ENCODE data around the gene PACSIN2.
"Not testable (repeated sequence)": the region's sequence is repeated elsewhere in the genome, so short reads cannot be mapped to it uniquely, and the experiment has no call there.

PACSIN2 gene

DNA sequence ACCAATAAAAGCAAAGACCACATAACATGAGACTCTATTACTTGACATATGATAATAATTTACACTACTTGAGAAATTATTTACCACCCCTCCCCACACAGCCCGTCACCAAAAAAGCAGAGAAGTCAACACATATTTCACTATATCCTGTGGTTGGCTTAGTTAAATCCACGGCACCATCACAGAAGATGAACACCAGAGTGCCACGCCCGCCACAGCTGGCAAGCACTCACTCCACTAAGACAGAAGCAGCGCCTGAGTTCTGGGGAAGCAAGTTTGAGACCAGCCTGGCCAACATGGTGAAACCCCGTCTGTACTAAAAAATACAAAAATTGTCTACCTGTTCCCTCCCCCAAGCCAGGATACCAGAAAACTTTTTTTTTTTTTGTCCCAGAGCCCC lies 53.1 kb downstream of the PACSIN2 start:
- peaks cover 8% of the 10 kb centered on the region for H3K79me2 ChIP-seq
- no peaks in the 10 kb centered on the region for H3K4me1 ChIP-seq
- H3K4me3 ChIP-seq (ENCODE audit: low read depth, low read length): no peak overlapping the region
- H3K9me3 ChIP-seq (ENCODE audit: control insufficient read depth, low read length): no peaks in the 10 kb centered on the region
- H2AFZ ChIP-seq: no peak overlapping the region
- no peak overlapping the region for H3K4me2 ChIP-seq (ENCODE audit: low read length)
- no peaks in the 10 kb centered on the region for H3K27me3 ChIP-seq (ENCODE audit: control insufficient read depth, insufficient read depth, low read length)
- no peak overlapping the region for H3K27ac ChIP-seq
- H3K36me3 ChIP-seq (ENCODE audit: control insufficient read depth, insufficient read depth, low read length): no peaks in the 10 kb centered on the region
- no peak overlapping the region for H3K9ac ChIP-seq
- TF ChIP-seq, protein P1, sequence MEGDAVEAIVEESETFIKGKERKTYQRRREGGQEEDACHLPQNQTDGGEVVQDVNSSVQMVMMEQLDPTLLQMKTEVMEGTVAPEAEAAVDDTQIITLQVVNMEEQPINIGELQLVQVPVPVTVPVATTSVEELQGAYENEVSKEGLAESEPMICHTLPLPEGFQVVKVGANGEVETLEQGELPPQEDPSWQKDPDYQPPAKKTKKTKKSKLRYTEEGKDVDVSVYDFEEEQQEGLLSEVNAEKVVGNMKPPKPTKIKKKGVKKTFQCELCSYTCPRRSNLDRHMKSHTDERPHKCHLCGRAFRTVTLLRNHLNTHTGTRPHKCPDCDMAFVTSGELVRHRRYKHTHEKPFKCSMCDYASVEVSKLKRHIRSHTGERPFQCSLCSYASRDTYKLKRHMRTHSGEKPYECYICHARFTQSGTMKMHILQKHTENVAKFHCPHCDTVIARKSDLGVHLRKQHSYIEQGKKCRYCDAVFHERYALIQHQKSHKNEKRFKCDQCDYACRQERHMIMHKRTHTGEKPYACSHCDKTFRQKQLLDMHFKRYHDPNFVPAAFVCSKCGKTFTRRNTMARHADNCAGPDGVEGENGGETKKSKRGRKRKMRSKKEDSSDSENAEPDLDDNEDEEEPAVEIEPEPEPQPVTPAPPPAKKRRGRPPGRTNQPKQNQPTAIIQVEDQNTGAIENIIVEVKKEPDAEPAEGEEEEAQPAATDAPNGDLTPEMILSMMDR (IDR thresholded peaks at IDR 0.05): no peak

DNA sequence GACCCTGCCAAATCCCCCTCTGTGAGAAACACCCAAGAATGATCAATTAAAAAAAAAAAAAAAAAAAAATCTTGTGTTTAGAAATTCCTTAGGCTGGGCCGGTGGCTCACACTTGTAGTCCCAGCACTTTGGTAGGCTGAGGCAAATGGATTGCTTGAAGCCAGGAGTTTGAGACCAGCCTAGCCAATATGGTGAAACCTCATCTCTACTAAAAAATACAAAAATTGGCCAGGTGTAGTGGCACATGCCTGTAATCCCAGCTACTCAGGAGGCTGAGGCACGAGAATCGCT lies 53.6 kb downstream of the PACSIN2 start:
- not testable (repeated sequence) for H3K9ac ChIP-seq; H3K9me3 ChIP-seq (ENCODE audit: control insufficient read depth, low read length); H3K27me3 ChIP-seq (ENCODE audit: control insufficient read depth, insufficient read depth, low read length); H3K4me1 ChIP-seq; H3K4me2 ChIP-seq (ENCODE audit: low read length); H3K4me3 ChIP-seq (ENCODE audit: low read depth, low read length); H3K27ac ChIP-seq; H3K79me2 ChIP-seq; H3K36me3 ChIP-seq (ENCODE audit: control insufficient read depth, insufficient read depth, low read length); H2AFZ ChIP-seq

DNA sequence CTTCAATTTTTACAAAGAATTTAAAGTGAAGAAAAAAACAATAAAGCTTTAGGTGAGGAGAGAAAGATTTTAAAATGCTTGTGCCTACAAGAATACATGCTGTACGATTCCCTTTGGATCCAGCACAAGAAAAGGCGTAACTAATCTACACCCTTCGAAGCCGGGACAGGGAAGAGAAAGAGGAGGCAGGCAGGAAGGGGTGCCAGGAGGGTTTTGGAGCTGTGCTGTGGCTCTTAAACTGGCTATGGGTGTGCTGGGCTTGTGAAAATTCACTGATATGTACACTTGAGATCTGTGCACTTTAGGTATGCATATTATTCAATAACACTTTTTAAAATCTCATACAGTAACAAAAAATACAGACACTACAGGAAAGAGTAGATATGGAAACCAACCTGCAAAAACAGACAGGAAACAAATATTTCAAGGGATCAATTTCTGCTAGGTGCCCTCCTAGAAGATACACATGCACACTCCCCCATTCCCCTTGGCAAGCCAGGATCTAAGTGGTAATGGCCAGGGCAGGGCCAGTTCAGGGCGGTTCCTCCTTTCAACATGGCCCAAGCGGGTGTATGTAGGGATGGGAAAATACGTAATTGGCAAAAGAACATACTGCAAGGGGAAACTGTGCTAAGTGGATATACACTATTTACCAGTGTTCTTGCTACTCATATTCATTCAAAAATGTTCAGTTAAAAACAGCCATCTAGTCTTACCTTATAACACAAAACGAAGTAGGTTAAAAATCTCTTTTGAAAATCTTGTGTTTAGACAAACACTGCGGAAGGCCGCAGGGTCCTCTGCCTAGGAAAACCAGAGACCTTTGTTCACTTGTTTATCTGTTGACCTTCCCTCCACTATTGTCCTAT lies 54.2 kb downstream of the PACSIN2 start:
- H3K9me3 ChIP-seq (ENCODE audit: control insufficient read depth, low read length): no peaks in the 10 kb centered on the region
- TF ChIP-seq, protein P1 (IDR thresholded peaks at IDR 0.05): no peak
- H2AFZ ChIP-seq: no peak overlapping the region
- H3K4me3 ChIP-seq (ENCODE audit: low read depth, low read length): no peak overlapping the region
- H3K36me3 ChIP-seq (ENCODE audit: control insufficient read depth, insufficient read depth, low read length): no peaks in the 10 kb centered on the region
- peak overlapping the region; percentile 25 for H3K27ac ChIP-seq
- no peaks in the 10 kb centered on the region for H3K4me1 ChIP-seq
- H3K9ac ChIP-seq: no peak overlapping the region
- H3K79me2 ChIP-seq: peaks cover 8% of the 10 kb centered on the region
- no peaks in the 10 kb centered on the region for H3K27me3 ChIP-seq (ENCODE audit: control insufficient read depth, insufficient read depth, low read length)
- H3K4me2 ChIP-seq (ENCODE audit: low read length): no peak overlapping the region

DNA sequence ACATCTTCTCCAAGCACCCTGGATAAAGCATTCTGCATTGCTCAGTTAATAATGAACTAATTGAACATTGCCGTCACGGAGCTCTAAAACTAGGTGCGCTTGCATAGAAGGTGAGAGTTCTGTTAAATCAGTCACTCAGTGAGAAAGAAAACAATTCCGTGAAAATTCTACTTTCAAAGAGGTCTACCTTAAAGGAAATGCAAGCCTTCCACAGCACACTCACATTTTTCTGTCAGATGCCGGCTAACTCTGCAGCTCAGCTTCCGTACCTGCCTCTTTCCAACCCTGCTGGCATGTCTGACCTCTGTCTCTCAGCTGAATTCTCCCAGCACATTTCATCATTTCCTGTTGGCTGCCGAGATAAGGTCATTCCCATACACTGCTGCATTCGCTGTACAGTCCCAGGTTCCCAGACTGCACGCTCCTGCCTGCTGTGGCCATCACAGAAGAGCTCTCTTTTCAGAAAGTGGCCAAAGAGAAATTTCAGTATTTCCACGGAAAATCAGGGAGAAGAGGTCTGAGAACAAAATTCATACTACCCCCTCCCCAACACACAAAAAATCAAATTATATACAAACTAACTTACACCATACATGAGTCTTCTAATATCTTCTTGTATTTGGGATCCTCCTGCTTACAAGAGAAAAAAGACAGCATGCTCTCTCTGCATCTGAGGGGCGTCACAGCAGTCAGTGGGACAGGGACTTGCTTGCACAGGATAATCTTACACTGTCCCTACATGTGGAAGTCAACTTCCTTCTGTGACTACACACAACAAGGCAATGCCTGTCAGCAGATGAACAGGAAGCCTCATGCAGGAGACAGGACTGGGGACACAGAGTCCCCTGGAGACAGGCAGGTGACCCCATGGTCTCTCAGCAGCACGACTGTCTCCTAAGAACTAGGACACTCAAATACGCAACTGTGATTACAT lies 55.1 kb downstream of the PACSIN2 start:
- Histone ChIP-seq H3K27ac (peak overlapping the region; percentile 27), H3K79me2 (peaks cover 8% of the 10 kb centered on the region), H3K4me3 (ENCODE audit: low read depth, low read length) (no peak overlapping the region), H3K36me3 (ENCODE audit: control insufficient read depth, insufficient read depth, low read length) (no peaks in the 10 kb centered on the region), H3K9ac (no peak overlapping the region), H3K4me1 (peaks cover 3% of the 10 kb centered on the region), H3K27me3 (ENCODE audit: control insufficient read depth, insufficient read depth, low read length) (no peaks in the 10 kb centered on the region), H2AFZ (peak overlapping the region; percentile 2), H3K9me3 (ENCODE audit: control insufficient read depth, low read length) (no peaks in the 10 kb centered on the region), H3K4me2 (ENCODE audit: low read length) (peak overlapping the region; percentile 10)
- TF ChIP-seq, protein P1 (IDR thresholded peaks at IDR 0.05): no peak

GRCh38 chr22:42958937-42959336 lies 56.0 kb downstream of the PACSIN2 start:
- Histone ChIP-seq H3K79me2 (peaks cover 10% of the 10 kb centered on the region), H3K27me3 (ENCODE audit: control insufficient read depth, insufficient read depth, low read length) (no peaks in the 10 kb centered on the region), H2AFZ (no peak overlapping the region), H3K27ac (no peak overlapping the region), H3K4me2 (ENCODE audit: low read length) (no peak overlapping the region), H3K4me3 (ENCODE audit: low read depth, low read length) (no peak overlapping the region), H3K4me1 (peaks cover 4% of the 10 kb centered on the region), H3K36me3 (ENCODE audit: control insufficient read depth, insufficient read depth, low read length) (no peaks in the 10 kb centered on the region), H3K9me3 (ENCODE audit: control insufficient read depth, low read length) (no peaks in the 10 kb centered on the region), H3K9ac (no peak overlapping the region)
- TF ChIP-seq, protein P1 (IDR thresholded peaks at IDR 0.05): no peak

All from parathyroid adenoma (tissue), 2 donors.